Hepatocyte (in vitro differentiated cells): ENCODE data around the gene DHRS1. TPM values are rescaled to one million over a fixed set of nuclear protein-coding genes. Genes with fewer than 3 reads are reported as not detected.

Experiments
- DNase-seq: peaks from one replicate; pipeline ENCODE4 v3.0.0-alpha.2; 2016; ENCODE audit warnings: low spot score
- H2AFZ ChIP-seq: fragments of 200-600 bp; sonication (generic); 2 replicates; pipeline ENCODE4 v1.6.0; 2016; ENCODE audit warnings: antibody characterized with exemption, mild to moderate bottlenecking
- H3K27ac ChIP-seq: fragments of 200-600 bp; sonication (generic); 2 replicates; pipeline ENCODE4 v1.5.1; 2016; ENCODE audit warnings: mild to moderate bottlenecking
- H3K27me3 ChIP-seq: fragments of 200-600 bp; sonication (generic); 2 replicates; pipeline ENCODE4 v1.6.1; 2016
- H3K36me3 ChIP-seq: fragments of 200-600 bp; sonication (generic); replicated peaks from 2 replicates; pipeline ENCODE4 v1.5.1; 2016; ENCODE audit warnings: low read depth; ENCODE audit not compliant: insufficient read depth
- H3K4me1 ChIP-seq: fragments of 200-600 bp; sonication (generic); 2 replicates; pipeline ENCODE4 v1.5.1; 2016; ENCODE audit warnings: mild to moderate bottlenecking, moderate library complexity; ENCODE audit not compliant: insufficient read depth
- H3K4me2 ChIP-seq: fragments of 200-600 bp; sonication (generic); 2 replicates; pipeline ENCODE4 v1.6.0; 2016
- H3K4me3 ChIP-seq: fragments of 200-600 bp; sonication (generic); 2 replicates; pipeline ENCODE4 v1.5.1; 2016; ENCODE audit warnings: mild to moderate bottlenecking
- H3K79me2 ChIP-seq: fragments of 200-600 bp; sonication (generic); 2 replicates; pipeline ENCODE4 v1.6.0; 2017; ENCODE audit warnings: mild to moderate bottlenecking
- H3K9me2 ChIP-seq: fragments of 200-600 bp; sonication (generic); replicated peaks from 2 replicates; pipeline ENCODE4 v1.6.0; 2017; ENCODE audit warnings: mild to moderate bottlenecking; ENCODE audit not compliant: insufficient read depth
- H3K9me3 ChIP-seq: fragments of 200-600 bp; sonication (generic); 2 replicates; pipeline ENCODE4 v1.5.1; 2016; ENCODE audit warnings: low read depth, mild to moderate bottlenecking
- H4K20me1 ChIP-seq: fragments of 200-600 bp; sonication (generic); 2 replicates; pipeline ENCODE4 v1.6.0; 2016; ENCODE audit warnings: mild to moderate bottlenecking; ENCODE audit not compliant: insufficient read depth, poor library complexity, severe bottlenecking
- CTCF ChIP-seq: fragments of 200-600 bp; sonication (generic); IDR thresholded peaks from 2 replicates; pipeline ENCODE4 v1.5.1; 2016; ENCODE audit warnings: antibody characterized with exemption, mild to moderate bottlenecking; ENCODE audit not compliant: poor library complexity
- EZH2 ChIP-seq: fragments of 200-600 bp; sonication (generic); IDR thresholded peaks from 2 replicates; pipeline ENCODE4 v1.6.1; 2016; ENCODE audit warnings: antibody characterized with exemption, mild to moderate bottlenecking, borderline replicate concordance
- EZH2phosphoT487 ChIP-seq: fragments of 200-600 bp; sonication (generic); IDR thresholded peaks from one replicate; pipeline ENCODE4 v1.6.1; 2018; ENCODE audit warnings: antibody characterized with exemption, mild to moderate bottlenecking, low read depth, moderate library complexity; ENCODE audit not compliant: unreplicated experiment, severe bottlenecking
- WGBS: methylation state at CpG from one replicate; pipeline ENCODE4 v1.1.6; 2016; ENCODE audit warnings: low lambda C conversion rate; ENCODE audit errors: missing lambda C conversion rate; 5-methylcytosine and 5-hydroxymethylcytosine counted together
- polyA plus RNA-seq: library from polyadenylated mRNA; unstranded; fragments of >200 nt; fragmentation: Nextera tagmentation; extraction: Ambion mirVana; gene quantifications from 2 replicates; pipeline ENCODE4 v1.2.1, GENCODE V29; 2016
- total RNA-seq: library from RNA; depleted of rRNA; stranded (reverse); fragments of >200 nt; gene quantifications from 2 replicates; pipeline ENCODE4 v1.2.3, GENCODE V29; 2014

Gene DHRS1
- total and polyA plus RNA-seq, 2 experiments from 2014 or later, result 23.0 to 39.5 TPM

- WGBS, result 89% methylated on average over 6 of the region's 9 CpGs
- Histone ChIP-seq H3K4me3 (no peak overlapping the region), H4K20me1 (no peaks in the 10 kb centered on the region), H3K9me3 (no peaks in the 10 kb centered on the region), H3K27me3 (no peaks in the 10 kb centered on the region), H3K36me3 (no peaks in the 10 kb centered on the region), H2AFZ (no peak overlapping the region), H3K4me1 (no peaks in the 10 kb centered on the region), H3K9me2 (no peaks in the 10 kb centered on the region), H3K4me2 (no peak overlapping the region), H3K27ac (no peak overlapping the region), H3K79me2 (no peaks in the 10 kb centered on the region)
- DNase-seq, result no peak
- TF ChIP-seq EZH2 (no peak), EZH2phosphoT487 (no peak), CTCF (no peak)
These were observed 41.5 kb downstream of the DHRS1 start for GRCh38 chr14:24258119-24258518.

GRCh38 chr14:24256960-24257359, 42.6 kb downstream of the DHRS1 start:
- no peak for DNase-seq
- Histone ChIP-seq H3K4me3 (no peak overlapping the region), H3K4me1 (peaks cover 8% of the 10 kb centered on the region), H3K36me3 (no peaks in the 10 kb centered on the region), H3K4me2 (no peak overlapping the region), H3K9me3 (no peaks in the 10 kb centered on the region), H3K27me3 (no peaks in the 10 kb centered on the region), H3K9me2 (no peaks in the 10 kb centered on the region), H3K79me2 (no peaks in the 10 kb centered on the region), H2AFZ (no peak overlapping the region), H3K27ac (no peak overlapping the region), H4K20me1 (no peaks in the 10 kb centered on the region)
- TF ChIP-seq EZH2phosphoT487 (no peak), EZH2 (no peak), CTCF (no peak)
- 90% methylated on average over 4 of the region's 4 CpGs for WGBS

GRCh38 chr14:24255931-24256711, 43.5 kb downstream of the DHRS1 start:
- Histone ChIP-seq H3K79me2 (no peaks in the 10 kb centered on the region), H3K4me2 (no peak overlapping the region), H3K27me3 (no peaks in the 10 kb centered on the region), H3K27ac (no peak overlapping the region), H2AFZ (no peak overlapping the region), H3K4me3 (no peak overlapping the region), H4K20me1 (no peaks in the 10 kb centered on the region), H3K36me3 (no peaks in the 10 kb centered on the region), H3K4me1 (peaks cover 8% of the 10 kb centered on the region), H3K9me2 (no peaks in the 10 kb centered on the region), H3K9me3 (no peaks in the 10 kb centered on the region)
- WGBS, result 89% methylated on average over 12 of the region's 12 CpGs
- no peak for DNase-seq
- TF ChIP-seq EZH2phosphoT487 (no peak), CTCF (no peak), EZH2 (no peak)
